GM12878 (cell line): ENCODE measurements around the gene ATP5F1D. TPM values are rescaled to one million over a fixed set of nuclear protein-coding genes. Genes with fewer than 3 reads are reported as not detected.

Experiments
- BHLHE40 ChIP-seq, 2 experiments: fragments of 450-650 bp in 1 of 2; IDR thresholded peaks; 2 replicates each; pipeline ENCODE4 v1.6.1; 2011 to 2017; ENCODE audit warnings: low read depth in 2 of 2, borderline replicate concordance in 1 of 2, improper control_type of control experiment in 1 of 2, low read length in 1 of 2, mild to moderate bottlenecking in 1 of 2
- BMI1 ChIP-seq: fragments of 450-650 bp; IDR thresholded peaks from 2 replicates; pipeline ENCODE4 v1.6.1; 2016; ENCODE audit warnings: mild to moderate bottlenecking, moderate library complexity, borderline replicate concordance
- CBFB ChIP-seq: IDR thresholded peaks from 2 replicates; pipeline ENCODE4 v1.6.1; 2016; ENCODE audit warnings: antibody characterized with exemption, low read depth
- CBX5 ChIP-seq: sonication (generic); IDR thresholded peaks from 2 replicates; pipeline ENCODE4 v1.6.1; 2016; ENCODE audit warnings: low read depth, moderate library complexity, mild to moderate bottlenecking, inconsistent platforms
- CTCF ChIP-seq, 3 experiments: IDR thresholded peaks in 2 of 3; conservative IDR thresholded peaks in 1 of 3; 2 replicates each; pipeline ENCODE4 v1.5.1; 2011; ENCODE audit warnings: low read depth in 3 of 3, low read length in 3 of 3, mild to moderate bottlenecking in 3 of 3, control low read depth in 2 of 3, moderate library complexity in 2 of 3, inconsistent platforms in 1 of 3, mixed read lengths in 1 of 3; ENCODE audit not compliant: control insufficient read depth in 2 of 3, insufficient read depth in 1 of 3; ENCODE audit errors: extremely low read depth in 1 of 3
- EP300 ChIP-seq, 2 experiments: fragments of 150-350 bp in 1 of 2; IDR thresholded peaks; 2 replicates each; pipeline ENCODE4 v1.6.1; 2011 to 2012; ENCODE audit warnings: low read depth in 2 of 2, low read length in 2 of 2, borderline replicate concordance in 1 of 2, improper control_type of control experiment in 1 of 2, inconsistent platforms in 1 of 2; ENCODE audit not compliant: control insufficient read depth in 1 of 2
- ESRRA ChIP-seq: IDR thresholded peaks from 2 replicates; pipeline ENCODE4 v1.6.1; 2012; ENCODE audit warnings: mild to moderate bottlenecking, low read length, improper control_type of control experiment
- GATAD2B ChIP-seq: fragments of 450-650 bp; conservative IDR thresholded peaks from 2 replicates; pipeline ENCODE4 v1.6.1; 2017; ENCODE audit warnings: low read depth, mild to moderate bottlenecking, moderate library complexity
- IRF5 ChIP-seq: fragments of 450-650 bp; IDR thresholded peaks from 2 replicates; pipeline ENCODE4 v1.6.1; 2017; ENCODE audit warnings: borderline replicate concordance
- JUND ChIP-seq: IDR thresholded peaks from 2 replicates; pipeline ENCODE4 v1.6.1; 2012; ENCODE audit warnings: low read depth, mild to moderate bottlenecking, low read length, improper control_type of control experiment, moderate library complexity
- LARP7 ChIP-seq: fragments of 450-650 bp; IDR thresholded peaks from 2 replicates; pipeline ENCODE4 v1.6.1; 2017; ENCODE audit warnings: mild to moderate bottlenecking
- MEF2A ChIP-seq: IDR thresholded peaks from 2 replicates; pipeline ENCODE4 v1.6.1; 2011; ENCODE audit warnings: low read depth, mild to moderate bottlenecking, low read length, moderate library complexity; ENCODE audit not compliant: insufficient read depth
- MEF2B ChIP-seq: fragments of 450-650 bp; IDR thresholded peaks from 2 replicates; pipeline ENCODE4 v1.6.1; 2018; ENCODE audit warnings: mild to moderate bottlenecking, moderate library complexity; ENCODE audit not compliant: partially characterized antibody, poor library complexity, severe bottlenecking
- MLLT1 ChIP-seq: fragments of 450-650 bp; IDR thresholded peaks from 2 replicates; pipeline ENCODE4 v1.6.1; 2016; ENCODE audit warnings: mild to moderate bottlenecking
- NKRF ChIP-seq: fragments of 450-650 bp; conservative IDR thresholded peaks from 2 replicates; pipeline ENCODE4 v1.6.1; 2017; ENCODE audit warnings: mild to moderate bottlenecking, moderate library complexity
- POLR2A ChIP-seq: IDR thresholded peaks from 2 replicates; pipeline ENCODE4 v1.6.1; 2011; ENCODE audit warnings: low read depth, mild to moderate bottlenecking, low read length
- SIN3A ChIP-seq: IDR thresholded peaks from 2 replicates; pipeline ENCODE4 v1.6.1; 2012; ENCODE audit warnings: low read depth, low read length, improper control_type of control experiment
- SP1 ChIP-seq: IDR thresholded peaks from one replicate; pipeline ENCODE4 v1.6.1; 2011; ENCODE audit warnings: low read depth, low read length
- SUZ12 ChIP-seq: fragments of 200-600 bp; sonication (generic); IDR thresholded peaks from one replicate; pipeline ENCODE4 v1.6.1; 2018; ENCODE audit warnings: antibody characterized with exemption, mild to moderate bottlenecking; ENCODE audit not compliant: unreplicated experiment
- TBL1XR1 ChIP-seq: IDR thresholded peaks from 2 replicates; pipeline ENCODE4 v1.6.1; 2012; ENCODE audit warnings: low read depth, low read length, improper control_type of control experiment
- TCF3 ChIP-seq: IDR thresholded peaks from 2 replicates; pipeline ENCODE4 v1.6.1; 2012; ENCODE audit warnings: low read depth, mild to moderate bottlenecking, low read length, borderline replicate concordance; ENCODE audit not compliant: insufficient read depth
- TCF7 ChIP-seq: IDR thresholded peaks from 2 replicates; pipeline ENCODE4 v1.6.1; 2014; ENCODE audit warnings: antibody characterized with exemption, borderline replicate concordance
- ZNF24 ChIP-seq: fragments of 450-650 bp; IDR thresholded peaks from 2 replicates; pipeline ENCODE4 v1.6.1; 2017; ENCODE audit warnings: antibody characterized with exemption, mild to moderate bottlenecking
- polyA plus RNA-seq, 11 experiments: library from polyadenylated mRNA; depleted of rRNA in 4 of 11; unstranded in 6 of 11; stranded (reverse) in 5 of 11; fragments of >200 nt; fragmentation: Nextera tagmentation in 4 of 11; fragmentation: Illumina TruSeq in 1 of 11; extraction: Ambion mirVana in 4 of 11; extraction: Trizol in 1 of 11; gene quantifications; 1 replicate in 1 of 11; 2 replicates in 10 of 11; pipeline versions ENCODE4 v1.2.1 to v1.2.3, GENCODE V29; 2011 to 2016; ENCODE audit warnings: inconsistent platforms in 2 of 11, missing spikeins in 2 of 11, low read depth in 1 of 11
- total RNA-seq, 4 experiments: library from RNA; depleted of rRNA in 3 of 4; stranded (reverse); fragments of >200 nt in 3 of 4; fragmentation: Illumina TruSeq in 1 of 4; extraction: Trizol in 1 of 4; gene quantifications; 2 replicates each; pipeline versions ENCODE4 v1.2.1 to v1.2.3, GENCODE V29; 2013 to 2021

The ATP5F1D gene
- total and polyA plus RNA-seq, 10 of the 15 experiments (the other 5 are each of a cell fraction or from before 2014, with no cell fraction given), result 7.2 to 357 (median 49.5) TPM

- TF ChIP-seq ESRRA (0 out of 2 replicates have a peak, but pooled peaks have one; percentile 30), ZNF24 (no peak), SP1 (peak; percentile 26), MEF2B (peak; percentile 75), SUZ12 (no peak), LARP7 (peak; percentile 82), MLLT1 (peak; percentile 34; the same call in 1 of the 2 replicates), TBL1XR1 (peak; percentile 46; the same call in 1 of the 2 replicates), CBX5 (no peak), MEF2A (peak; percentile 83; the same call in 1 of the 2 replicates), NKRF (peak; percentile 54; the same call in 1 of the 2 replicates), EP300 (IDR thresholded peaks at IDR 0.05; ENCODE audit: borderline replicate concordance in 1 of 2, control insufficient read depth in 1 of 2, low read depth in 2 of 2, low read length in 2 of 2) (0 out of 4 replicates have a peak, but pooled peaks of 1 of the 2 experiments have one; percentile 14), BMI1 (peak; percentile 93), CBFB (no peak), SIN3A (no peak; the same call in 1 of the 2 replicates), JUND (0 out of 2 replicates have a peak, but pooled peaks have one; percentile 3), IRF5 (no peak), GATAD2B (peak; percentile 90), CTCF (IDR thresholded peaks at IDR 0.05 in 2 of 3, conservative IDR thresholded peaks at IDR 0.05 in 1 of 3; ENCODE audit: control insufficient read depth in 2 of 3, extremely low read depth in 1 of 3, insufficient read depth in 1 of 3, low read depth in 3 of 3, low read length in 3 of 3) (0 out of 6 replicates have a peak, but pooled peaks of 1 of the 3 experiments have one; percentile 0), TCF3 (peak; percentile 77), TCF7 (no peak), POLR2A (peak; percentile 31; the same call in 1 of the 2 replicates), BHLHE40 (IDR thresholded peaks at IDR 0.05; ENCODE audit: borderline replicate concordance in 1 of 2, low read depth in 2 of 2, low read length in 1 of 2) (peak; percentile 48 to 59; a peak in 3 of 4 replicates)
Observed at GRCh38 chr19:1266129-1266915, 24.8 kb downstream of the ATP5F1D start (continued).
